HG03108 (cell line): Measurements from ENCODE around the gene TSHZ2.
"Not testable (repeated sequence)": the region's sequence is repeated elsewhere in the genome, so short reads cannot be mapped to it uniquely, and the experiment has no call there.

Experiments used
- ATAC-seq: cut with Tn5 transposase; IDR thresholded peaks from one replicate; pipeline ENCODE4 v1.9.1; 2021; ENCODE audit warnings: moderate library complexity; ENCODE audit not compliant: unreplicated experiment

TSHZ2 gene

GRCh38 chr20:53024653-53025052 is 52.5 kb downstream of the TSHZ2 start:
- ATAC-seq, result not testable (repeated sequence)

DNA sequence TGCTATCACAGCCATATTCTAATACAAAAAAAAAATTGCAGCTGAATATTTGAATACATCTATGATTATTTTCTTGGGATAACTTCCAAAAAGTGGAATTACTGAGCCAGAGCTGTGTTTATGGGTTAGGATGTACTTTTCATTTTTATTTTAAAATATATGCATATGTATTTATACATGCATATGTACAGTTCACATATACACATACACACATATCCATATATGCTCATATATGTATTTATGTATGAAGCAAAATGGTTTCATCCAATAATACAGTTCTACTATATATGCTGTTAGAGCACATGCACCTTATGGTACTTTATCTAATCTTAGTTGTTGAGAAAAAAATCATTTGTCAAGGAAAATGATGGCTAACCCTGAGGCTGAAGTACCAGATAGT is 54.9 kb downstream of the TSHZ2 start:
- no peak for ATAC-seq

- no peak for ATAC-seq
Measured at GRCh38 chr20:53028337-53029007, 56.3 kb downstream of the TSHZ2 start.

DNA sequence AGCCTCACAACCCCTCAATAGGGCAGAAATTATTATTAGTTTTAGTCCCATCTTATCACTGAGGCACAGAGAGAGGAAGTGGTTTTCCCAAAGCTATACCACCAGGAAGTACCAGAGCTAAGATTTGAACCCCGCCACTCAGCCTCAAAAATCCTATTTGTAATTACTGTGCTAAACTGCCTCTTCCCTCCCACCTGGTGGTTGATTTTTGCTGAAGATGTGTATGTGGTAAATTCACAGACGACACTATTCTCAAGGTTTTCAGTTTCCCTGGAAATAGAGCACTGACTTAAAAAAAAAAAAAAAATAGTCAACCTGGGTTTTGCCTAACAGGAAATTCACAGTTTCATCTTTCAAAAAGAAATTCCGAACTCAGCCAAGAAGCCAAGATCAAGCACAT is 57.9 kb downstream of the TSHZ2 start:
- no peak for ATAC-seq

- ATAC-seq, result no peak
Measured at GRCh38 chr20:53032046-53032445, 59.9 kb downstream of the TSHZ2 start.

DNA sequence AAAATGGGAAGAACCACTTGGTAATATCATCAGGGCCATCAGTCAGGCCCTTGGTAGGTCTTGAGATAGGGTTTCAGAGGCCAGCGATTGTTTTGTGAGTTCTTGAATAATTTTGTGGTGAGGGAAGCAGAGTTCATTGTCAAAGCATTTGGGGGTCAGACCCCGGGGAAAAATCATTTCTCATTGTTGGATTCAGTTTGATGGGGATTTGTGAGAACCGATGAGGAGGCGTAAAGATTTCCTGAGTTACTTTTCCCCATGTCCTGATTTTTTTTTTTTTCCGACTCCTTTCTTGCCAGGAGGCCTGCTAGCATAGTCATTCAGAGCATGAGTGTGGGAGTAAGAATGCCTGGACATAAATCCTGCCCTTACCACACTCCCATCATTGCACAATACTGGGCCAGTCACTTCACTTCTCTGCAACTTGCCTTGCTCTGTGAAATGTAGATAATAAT is 60.3 kb downstream of the TSHZ2 start:
- ATAC-seq, result no peak

- no peak for ATAC-seq
Measured at GRCh38 chr20:53033176-53033575, 61.0 kb downstream of the TSHZ2 start.

DNA sequence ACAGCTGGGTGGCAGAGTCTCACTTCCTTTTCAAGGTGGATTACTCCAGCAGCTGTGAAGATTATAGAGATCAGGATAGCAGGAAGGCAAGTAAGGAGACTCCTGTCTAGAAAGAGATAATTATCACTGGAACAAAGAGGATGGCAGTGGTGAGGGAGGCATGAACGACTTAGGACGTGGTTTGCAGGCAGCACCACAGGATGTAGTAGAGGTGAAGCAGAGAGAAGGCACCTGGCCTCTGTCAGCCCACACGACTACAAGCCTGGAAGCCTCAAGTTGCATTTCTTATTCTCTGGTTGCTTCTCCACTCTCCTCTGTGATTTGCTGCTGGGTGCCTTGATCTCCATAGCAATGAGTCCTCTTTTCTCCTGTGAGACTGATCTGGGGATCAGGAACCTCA is 62.7 kb downstream of the TSHZ2 start:
- no peak for ATAC-seq

- ATAC-seq, result no peak
Measured at GRCh38 chr20:53036992-53037391, 64.8 kb downstream of the TSHZ2 start.

GRCh38 chr20:53037621-53038020 is 65.5 kb downstream of the TSHZ2 start:
- ATAC-seq, result no peak

DNA sequence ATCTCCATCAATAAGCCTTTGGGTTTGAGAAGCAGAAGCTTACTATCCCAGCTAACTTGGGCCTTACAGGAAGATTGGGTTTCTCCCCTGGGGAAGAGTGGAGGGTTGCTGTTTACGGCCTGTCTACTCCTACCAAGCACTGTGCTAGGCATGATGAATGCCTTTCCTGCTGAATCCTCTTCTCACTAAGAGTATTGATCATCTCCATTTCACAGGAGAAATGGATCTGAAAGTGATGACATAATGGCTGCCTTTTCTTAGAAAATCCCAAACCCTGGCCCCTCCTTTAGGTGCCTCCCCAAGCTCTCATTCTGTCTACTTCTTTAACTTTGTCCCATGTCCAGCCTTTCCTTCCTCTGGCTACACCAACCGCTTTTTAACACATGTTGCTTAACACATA is 66.1 kb downstream of the TSHZ2 start:
- ATAC-seq, result no peak

DNA sequence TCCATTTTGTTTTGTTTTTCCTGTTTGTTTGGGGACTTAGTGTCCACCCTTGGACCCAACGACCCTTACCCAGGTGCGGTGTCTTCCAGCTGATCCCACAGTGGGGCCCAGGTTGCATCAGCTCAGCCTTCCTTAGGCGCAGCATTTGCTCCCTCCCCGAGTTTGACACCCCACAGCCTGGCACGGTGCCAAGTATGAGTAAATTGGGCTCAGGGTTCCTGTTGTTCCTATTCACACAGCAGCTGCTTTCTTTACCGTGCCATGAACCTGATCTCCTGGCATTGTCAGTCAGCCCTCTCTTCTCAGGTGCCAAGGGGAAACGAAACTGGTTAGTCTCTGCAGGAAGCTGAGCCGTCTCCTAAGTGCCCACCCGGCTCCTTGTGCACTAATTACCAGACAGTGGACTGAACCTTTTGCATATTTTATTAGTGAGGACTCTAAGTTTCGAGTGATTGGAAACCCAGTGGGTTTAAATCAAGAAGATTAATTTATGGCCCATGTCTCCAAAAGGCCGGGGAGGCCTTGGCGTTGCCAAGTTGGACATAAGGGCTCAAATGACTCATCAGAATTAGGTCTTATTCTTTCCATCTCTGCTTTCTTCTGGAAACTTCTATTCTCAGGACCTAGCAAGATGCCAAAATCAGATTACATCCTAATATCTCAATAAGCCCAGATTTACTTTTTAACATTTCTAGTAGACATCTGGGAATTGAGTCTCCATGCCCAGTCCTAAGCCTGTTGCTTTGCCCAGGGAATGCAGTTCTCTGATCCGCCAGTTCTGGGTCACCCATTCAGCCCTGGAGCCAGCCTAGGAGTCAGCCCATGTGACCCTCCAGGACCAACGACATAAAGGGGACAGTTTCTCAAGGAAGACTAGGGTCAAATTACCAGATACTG is 68.8 kb downstream of the TSHZ2 start:
- ATAC-seq, result no peak

GRCh38 chr20:53042521-53042920 is 70.4 kb downstream of the TSHZ2 start:
- ATAC-seq, result no peak

GRCh38 chr20:53044296-53044695 is 72.1 kb downstream of the TSHZ2 start:
- ATAC-seq, result no peak

- ATAC-seq, result no peak
Measured at GRCh38 chr20:53045941-53046340, 73.8 kb downstream of the TSHZ2 start.

DNA sequence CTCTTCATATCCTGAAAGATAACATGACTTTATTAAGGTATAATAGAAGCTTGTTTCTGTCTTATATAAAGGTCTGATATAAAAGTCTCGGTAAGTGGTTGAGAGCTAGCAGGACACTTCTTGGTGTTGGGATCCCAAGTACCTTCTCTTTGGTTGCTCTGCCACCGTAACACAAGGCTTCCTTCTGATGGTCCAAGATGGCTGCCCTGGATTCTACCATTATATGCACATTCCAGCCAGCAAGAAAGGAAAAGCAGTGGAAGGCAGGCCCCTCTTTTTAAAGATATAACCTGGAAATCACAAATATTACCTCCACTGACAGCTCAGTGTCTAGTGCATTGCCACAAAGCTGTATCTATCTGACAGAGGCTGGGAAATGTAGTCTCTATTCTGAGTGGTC is 75.0 kb downstream of the TSHZ2 start:
- no peak for ATAC-seq

DNA sequence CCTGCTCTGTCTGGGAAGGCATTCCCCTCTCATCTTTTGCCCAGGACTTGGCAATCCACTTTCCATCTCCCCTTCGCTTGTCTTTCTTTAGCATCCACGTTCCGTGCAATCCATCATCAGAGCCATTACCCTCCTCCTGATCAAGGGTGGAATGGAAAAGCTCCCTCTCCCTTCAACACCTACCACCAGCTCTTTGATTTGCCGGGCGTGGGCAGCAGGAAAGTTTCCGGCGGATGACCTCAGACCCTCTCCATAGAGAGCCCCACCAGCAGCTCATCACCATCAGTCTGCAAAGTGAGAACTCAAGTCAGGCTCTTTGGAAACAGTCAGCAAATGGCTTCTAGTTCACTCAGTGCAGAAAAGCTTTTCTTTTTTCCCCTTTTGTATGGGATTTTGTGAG is 76.2 kb downstream of the TSHZ2 start:
- no peak for ATAC-seq

DNA sequence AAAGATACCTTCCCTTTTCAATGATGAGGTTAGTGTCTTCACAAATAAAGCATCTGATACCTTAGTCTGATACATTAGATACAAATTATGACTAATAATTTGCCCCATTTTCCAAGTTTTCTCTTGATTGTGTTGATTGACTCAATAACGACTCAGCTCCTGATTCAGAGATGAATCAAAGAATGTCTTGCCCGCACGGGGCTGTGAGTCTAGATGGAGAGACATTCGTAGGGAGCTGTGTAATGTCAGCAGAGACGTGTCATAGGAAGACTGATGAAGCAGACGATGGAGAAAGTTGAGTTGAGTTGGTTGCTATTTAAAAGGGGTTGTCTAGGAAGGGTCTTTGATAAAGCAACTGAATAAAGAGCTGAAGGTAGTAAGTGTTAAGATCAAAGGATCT is 78.2 kb downstream of the TSHZ2 start:
- no peak for ATAC-seq

DNA sequence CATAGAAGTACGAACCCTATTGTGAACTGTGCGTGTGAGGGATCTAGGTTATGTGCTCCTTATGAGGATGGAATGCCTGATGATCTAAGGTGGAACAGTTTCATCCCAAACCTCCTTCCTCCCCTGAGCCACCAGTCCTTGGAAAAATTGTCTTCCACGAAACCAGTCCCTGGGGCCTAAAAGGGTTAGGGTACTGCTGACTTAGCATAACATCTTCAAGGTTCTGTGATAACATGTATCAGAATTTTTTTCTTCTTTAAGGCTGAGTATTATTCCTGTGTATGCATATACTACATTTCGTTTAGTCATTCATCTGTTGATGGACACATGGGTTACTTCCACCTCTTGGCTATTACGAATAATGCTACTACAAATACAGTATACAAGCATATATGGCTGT is 80.2 kb downstream of the TSHZ2 start:
- ATAC-seq, result no peak

DNA sequence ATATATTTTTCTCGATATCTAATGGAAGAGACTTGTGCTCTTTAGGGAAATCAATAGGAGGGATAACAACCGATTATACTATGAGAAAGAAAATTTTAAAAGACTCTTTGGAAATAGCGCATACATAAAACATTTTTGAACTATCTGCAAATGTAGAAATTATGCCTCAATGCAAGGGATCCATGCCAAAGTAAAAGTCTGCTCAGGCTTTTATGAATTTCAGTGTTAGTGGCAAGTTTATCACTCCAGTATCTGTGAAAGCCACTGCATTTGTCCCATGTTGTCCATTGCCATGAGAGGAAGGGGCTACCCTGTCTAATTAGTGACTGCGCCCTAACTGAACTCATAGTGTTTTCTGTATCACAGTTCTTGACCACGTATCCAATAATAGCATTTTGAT is 81.4 kb downstream of the TSHZ2 start:
- no peak for ATAC-seq

DNA sequence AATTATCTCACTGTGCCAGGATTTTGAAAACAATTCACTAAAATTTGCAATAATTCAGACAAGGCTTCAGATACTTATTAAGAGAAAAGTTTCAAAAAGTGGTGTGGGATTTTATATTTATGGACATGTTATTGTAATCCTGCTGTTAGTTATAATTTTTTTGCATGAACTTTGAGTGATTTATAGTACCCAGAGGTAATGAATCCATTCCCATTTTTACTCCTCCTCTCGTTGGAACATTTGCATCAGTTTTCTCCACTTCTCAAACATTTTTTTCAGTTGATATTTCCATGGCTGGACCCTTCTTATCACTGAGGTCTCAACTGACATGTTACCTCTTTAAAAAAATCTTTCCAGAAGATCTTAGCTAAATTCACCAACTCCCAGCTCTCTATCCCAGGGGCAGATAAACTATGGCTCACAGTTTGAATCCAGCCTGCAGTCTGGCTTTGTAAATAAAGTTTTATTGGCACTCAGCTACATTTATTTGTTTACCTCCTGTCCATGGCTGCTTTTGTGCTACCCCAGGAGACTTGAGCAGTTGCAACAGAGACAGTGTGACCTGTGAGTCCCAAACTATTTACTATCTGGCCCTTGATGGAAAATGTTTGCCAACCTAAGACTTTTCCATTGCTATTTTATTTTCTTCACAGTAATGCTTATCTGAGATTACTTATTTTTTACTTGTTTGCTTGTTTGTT is 83.4 kb downstream of the TSHZ2 start:
- no peak for ATAC-seq

GRCh38 chr20:53057579-53057978 is 85.4 kb downstream of the TSHZ2 start:
- no peak for ATAC-seq
